Suprapubic skin (tissue), 4 donors: Measurements from ENCODE around the gene S100A9. TPM values are rescaled to one million over a fixed set of nuclear protein-coding genes. Genes with fewer than 3 reads are reported as not detected.

ENCODE experiments used
- DNase-seq, 2 donors: peaks; one replicate each; pipeline ENCODE4 v3.0.0-alpha.2; 2019; ENCODE audit warnings: low spot score in 2 of 2
- H3K27ac ChIP-seq: fragments of 200-600 bp; sonication (generic); one replicate; pipeline ENCODE4 v1.5.1; 2019
- H3K27me3 ChIP-seq: fragments of 200-600 bp; sonication (generic); one replicate; pipeline ENCODE4 v1.5.1; 2019
- H3K36me3 ChIP-seq: fragments of 200-600 bp; sonication (generic); one replicate; pipeline ENCODE4 v1.5.1; 2019
- H3K4me1 ChIP-seq: fragments of 200-600 bp; sonication (generic); one replicate; pipeline ENCODE4 v1.5.1; 2019
- H3K4me3 ChIP-seq: fragments of 200-600 bp; sonication (generic); one replicate; pipeline ENCODE4 v1.5.1; 2019; ENCODE audit warnings: mild to moderate bottlenecking
- H3K9me3 ChIP-seq: fragments of 200-600 bp; sonication (generic); one replicate; pipeline ENCODE4 v1.5.1; 2019
- EP300 ChIP-seq: sonication (generic); formaldehyde crosslinking; IDR thresholded peaks from one replicate; pipeline ENCODE4 v1.6.1; 2017; ENCODE audit warnings: antibody characterized with exemption
- POLR2A ChIP-seq, 2 donors: fragments of 450-650 bp; IDR thresholded peaks; one replicate each; pipeline ENCODE4 v1.6.1; 2017; ENCODE audit warnings: antibody characterized with exemption in 2 of 2, mild to moderate bottlenecking in 2 of 2, moderate library complexity in 2 of 2
- POLR2AphosphoS5 ChIP-seq, 3 donors: sonication (generic); formaldehyde crosslinking; IDR thresholded peaks; one replicate each; pipeline ENCODE4 v1.6.1; 2017; ENCODE audit warnings: antibody characterized with exemption in 3 of 3
- WGBS: methylation state at CpG from one replicate; pipeline ENCODE4 v1.1.5; 2018; 5-methylcytosine and 5-hydroxymethylcytosine counted together
- total RNA-seq, 4 donors: library from RNA; depleted of rRNA; stranded (reverse); fragments of >200 nt; gene quantifications; one replicate each; pipeline ENCODE4 v1.1.0, GENCODE V29; 2016
- TF ChIP-seq, protein P1 (sequence below), 2 donors: fragments of 200-600 bp in 1 of 2; fragments of 450-650 bp in 1 of 2; sonication (generic) in 1 of 2; IDR thresholded peaks; one replicate each; pipeline ENCODE4 v1.5.1; 2016 to 2019; ENCODE audit warnings: antibody characterized with exemption in 2 of 2, mild to moderate bottlenecking in 1 of 2, moderate library complexity in 1 of 2

The S100A9 gene
- total RNA-seq, 4 donors from 2014 or later: 11.0 to 95.4 (median 51.1) TPM

DNA sequence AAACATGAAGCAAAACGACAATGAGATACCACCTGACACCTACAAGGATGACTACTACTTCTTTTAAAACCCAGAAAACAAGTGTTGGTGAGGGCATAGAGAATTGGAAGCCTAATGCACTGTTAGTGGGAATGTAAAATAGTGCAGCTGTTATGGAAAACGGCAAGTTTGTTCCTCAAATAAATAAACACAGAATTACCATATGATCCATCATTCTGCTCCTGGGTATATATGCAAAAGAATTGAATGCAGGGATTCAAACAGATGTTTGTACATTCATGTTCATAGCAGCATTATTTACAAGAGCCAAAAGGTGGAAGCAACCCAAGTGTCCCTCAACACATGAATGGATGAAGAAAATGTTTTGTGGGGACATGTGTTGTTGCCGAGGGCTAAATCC, 34.6 kb downstream of the S100A9 start:
- no peak for TF ChIP-seq POLR2A (IDR thresholded peaks at IDR 0.05)
- no peak for TF ChIP-seq POLR2AphosphoS5 (IDR thresholded peaks at IDR 0.05)
- TF ChIP-seq, protein P1, sequence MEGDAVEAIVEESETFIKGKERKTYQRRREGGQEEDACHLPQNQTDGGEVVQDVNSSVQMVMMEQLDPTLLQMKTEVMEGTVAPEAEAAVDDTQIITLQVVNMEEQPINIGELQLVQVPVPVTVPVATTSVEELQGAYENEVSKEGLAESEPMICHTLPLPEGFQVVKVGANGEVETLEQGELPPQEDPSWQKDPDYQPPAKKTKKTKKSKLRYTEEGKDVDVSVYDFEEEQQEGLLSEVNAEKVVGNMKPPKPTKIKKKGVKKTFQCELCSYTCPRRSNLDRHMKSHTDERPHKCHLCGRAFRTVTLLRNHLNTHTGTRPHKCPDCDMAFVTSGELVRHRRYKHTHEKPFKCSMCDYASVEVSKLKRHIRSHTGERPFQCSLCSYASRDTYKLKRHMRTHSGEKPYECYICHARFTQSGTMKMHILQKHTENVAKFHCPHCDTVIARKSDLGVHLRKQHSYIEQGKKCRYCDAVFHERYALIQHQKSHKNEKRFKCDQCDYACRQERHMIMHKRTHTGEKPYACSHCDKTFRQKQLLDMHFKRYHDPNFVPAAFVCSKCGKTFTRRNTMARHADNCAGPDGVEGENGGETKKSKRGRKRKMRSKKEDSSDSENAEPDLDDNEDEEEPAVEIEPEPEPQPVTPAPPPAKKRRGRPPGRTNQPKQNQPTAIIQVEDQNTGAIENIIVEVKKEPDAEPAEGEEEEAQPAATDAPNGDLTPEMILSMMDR (IDR thresholded peaks at IDR 0.05): no peak
- TF ChIP-seq EP300: no peak
- Histone ChIP-seq H3K27me3 (peaks cover 14% of the 10 kb centered on the region), H3K36me3 (no peaks in the 10 kb centered on the region), H3K4me3 (no peak overlapping the region), H3K27ac (no peak overlapping the region), H3K4me1 (peaks cover 31% of the 10 kb centered on the region), H3K9me3 (no peaks in the 10 kb centered on the region)
- DNase-seq: no peak
- 56% methylated on average over 3 of the region's 3 CpGs for WGBS

DNA sequence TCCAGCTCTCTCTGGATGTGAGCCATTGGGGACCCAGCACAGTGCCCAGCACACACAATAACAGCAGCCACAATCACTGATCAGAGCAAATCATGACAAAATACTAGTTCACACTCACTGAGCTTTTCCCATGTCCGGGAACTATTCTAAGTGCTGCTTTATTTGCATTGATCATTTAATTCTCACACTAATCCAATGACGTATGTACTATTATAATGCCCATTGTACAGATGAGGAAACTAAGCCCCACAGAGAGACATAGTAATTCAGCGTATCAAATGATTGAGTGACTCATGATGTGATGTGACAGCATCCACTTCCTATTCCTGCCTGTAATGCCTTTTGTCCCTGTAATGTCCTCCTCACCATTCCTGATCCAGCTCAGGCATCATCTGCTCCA, 35.2 kb downstream of the S100A9 start:
- H3K27ac ChIP-seq: no peak overlapping the region
- TF ChIP-seq, protein P1 (IDR thresholded peaks at IDR 0.05): no peak
- TF ChIP-seq POLR2AphosphoS5 (IDR thresholded peaks at IDR 0.05) (no peak), POLR2A (IDR thresholded peaks at IDR 0.05) (no peak), EP300 (no peak)
- H3K4me1 ChIP-seq: peaks cover 31% of the 10 kb centered on the region
- H3K27me3 ChIP-seq: peaks cover 17% of the 10 kb centered on the region
- H3K4me3 ChIP-seq: no peak overlapping the region
- H3K9me3 ChIP-seq: no peaks in the 10 kb centered on the region
- DNase-seq: no peak
- no peaks in the 10 kb centered on the region for H3K36me3 ChIP-seq
- 92% methylated on average over 3 of the region's 3 CpGs for WGBS

DNA sequence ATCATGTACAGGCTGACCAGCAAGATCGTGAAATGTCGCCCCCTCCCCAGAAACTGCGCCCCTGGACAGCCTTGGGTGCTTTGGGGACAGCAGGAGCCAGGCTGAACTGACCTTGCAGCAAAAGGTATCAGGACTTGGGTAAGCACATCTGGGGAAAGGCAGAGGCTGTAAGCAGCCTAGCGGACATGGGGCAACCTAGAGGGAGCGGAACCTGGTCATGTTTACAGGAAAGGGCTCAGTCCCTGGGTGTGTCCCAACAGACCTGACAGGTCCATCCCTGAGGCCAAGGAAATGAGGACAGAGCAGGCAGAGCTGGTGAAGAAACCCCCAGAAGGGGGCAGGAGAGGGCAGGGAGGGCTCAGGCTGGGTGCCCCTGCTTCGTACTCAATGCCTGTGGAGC, 36.3 kb downstream of the S100A9 start:
- peaks cover 21% of the 10 kb centered on the region for H3K27me3 ChIP-seq
- WGBS: 83% methylated on average over 6 of the region's 6 CpGs

DNA sequence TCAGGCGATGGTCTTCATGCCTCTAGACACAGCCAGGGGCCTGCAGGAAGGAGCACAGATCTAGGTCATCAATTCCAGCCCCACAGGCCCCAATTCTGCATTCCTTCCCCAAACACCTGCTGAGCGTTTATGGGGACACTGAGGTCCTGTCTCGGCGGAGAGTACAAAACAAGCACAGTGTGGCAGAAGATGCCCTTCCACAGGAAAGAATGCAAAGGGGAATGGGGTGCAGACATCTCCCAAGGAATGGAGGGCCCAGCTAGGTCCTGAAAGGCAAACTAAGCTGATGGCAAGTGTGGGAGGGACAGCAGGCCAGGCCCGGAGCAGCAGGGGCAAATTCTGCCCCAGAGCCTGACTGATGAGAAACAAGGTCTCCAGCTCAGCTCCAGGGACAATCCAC, 36.7 kb downstream of the S100A9 start:
- 75% methylated on average over 5 of the region's 5 CpGs for WGBS
- TF ChIP-seq, protein P1 (IDR thresholded peaks at IDR 0.05): no peak
- TF ChIP-seq POLR2AphosphoS5 (IDR thresholded peaks at IDR 0.05) (no peak), POLR2A (IDR thresholded peaks at IDR 0.05) (no peak), EP300 (no peak)
- Histone ChIP-seq H3K27me3 (peaks cover 21% of the 10 kb centered on the region), H3K27ac (no peak overlapping the region), H3K9me3 (no peaks in the 10 kb centered on the region), H3K4me1 (peaks cover 31% of the 10 kb centered on the region), H3K36me3 (no peaks in the 10 kb centered on the region), H3K4me3 (no peak overlapping the region)
- DNase-seq: no peak

More for the DNA sequence above, 36.3 kb downstream of the S100A9 start:
- DNase-seq: no peak
- Histone ChIP-seq H3K9me3 (no peaks in the 10 kb centered on the region), H3K4me3 (no peak overlapping the region), H3K36me3 (no peaks in the 10 kb centered on the region), H3K27ac (no peak overlapping the region), H3K4me1 (peaks cover 31% of the 10 kb centered on the region)
- TF ChIP-seq, protein P1 (IDR thresholded peaks at IDR 0.05): no peak
- TF ChIP-seq EP300 (no peak), POLR2A (IDR thresholded peaks at IDR 0.05) (no peak), POLR2AphosphoS5 (IDR thresholded peaks at IDR 0.05) (no peak)

DNA sequence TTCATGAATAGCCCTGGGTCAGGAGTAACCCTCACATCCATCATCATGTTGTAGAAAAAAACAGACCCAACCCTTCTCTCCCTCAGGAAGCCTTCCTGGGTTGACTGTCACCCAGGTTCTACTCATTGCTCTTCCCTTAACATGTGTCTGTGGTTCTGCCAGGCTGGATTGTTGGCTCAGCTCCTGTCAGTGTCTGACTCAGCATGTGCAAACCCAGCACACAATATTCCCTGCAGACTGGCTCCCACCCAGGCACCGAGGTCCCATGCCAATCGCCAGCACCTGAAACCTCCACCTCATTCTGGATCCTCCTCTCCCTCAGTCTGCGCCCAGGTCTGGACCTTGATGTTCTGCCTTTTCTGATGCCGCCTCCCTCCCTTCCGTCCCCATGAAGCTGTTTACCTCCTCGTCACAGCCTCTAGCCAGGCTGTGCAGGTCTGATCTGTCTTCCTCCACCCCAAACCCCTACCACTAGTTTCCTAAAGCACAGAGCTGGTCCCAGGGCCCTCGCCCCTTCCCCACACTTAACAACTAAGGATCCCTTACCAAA, 37.6 kb downstream of the S100A9 start:
- TF ChIP-seq POLR2A (IDR thresholded peaks at IDR 0.05): no peak
- TF ChIP-seq, protein P1 (IDR thresholded peaks at IDR 0.05): no peak
- no peak for TF ChIP-seq EP300
- no peak for TF ChIP-seq POLR2AphosphoS5 (IDR thresholded peaks at IDR 0.05)
- Histone ChIP-seq H3K4me1 (peaks cover 29% of the 10 kb centered on the region), H3K36me3 (no peaks in the 10 kb centered on the region), H3K27ac (no peak overlapping the region), H3K4me3 (no peak overlapping the region), H3K27me3 (peaks cover 21% of the 10 kb centered on the region), H3K9me3 (no peaks in the 10 kb centered on the region)
- WGBS: 62% methylated on average over 7 of the region's 7 CpGs
- DNase-seq: no peak
